DMS53 treated with DMSO at 0.1 percent for 48 hours (cell line): ENCODE measurements around the gene PATL1.

Source experiments
- DNase-seq: peaks from one replicate; lab custom pipeline; 2025; ENCODE audit not compliant: unreplicated experiment; lab: John Stamatoyannopoulos, UW

The PATL1 gene

DNA sequence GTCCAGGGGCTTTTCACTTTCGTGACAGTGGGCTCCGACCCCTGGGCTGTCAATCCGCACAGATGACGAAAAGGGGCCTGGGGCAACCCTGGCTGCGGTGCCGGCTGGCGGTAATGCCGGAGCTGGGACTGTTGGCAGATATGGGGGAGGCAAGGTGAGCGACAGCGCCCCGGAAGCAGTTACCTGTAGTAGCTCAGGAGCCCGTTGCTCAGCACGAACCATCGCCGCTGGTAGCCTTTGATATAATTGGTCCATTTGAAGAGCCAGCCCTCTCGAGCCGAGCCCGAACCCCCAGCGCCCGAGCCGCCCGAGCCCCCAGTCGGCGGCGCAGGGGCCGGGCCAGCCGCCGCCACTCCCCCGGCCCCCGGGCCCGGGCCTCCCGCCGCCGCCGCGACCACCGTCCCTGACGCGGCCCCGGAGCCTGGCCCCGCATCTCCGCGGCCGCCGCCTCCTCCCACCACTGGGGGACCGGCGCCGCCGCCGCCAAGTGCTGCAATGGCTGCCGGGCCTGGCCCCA, 53.7 kb downstream of the PATL1 start:
- DNase-seq: peak; percentile 1

DNA sequence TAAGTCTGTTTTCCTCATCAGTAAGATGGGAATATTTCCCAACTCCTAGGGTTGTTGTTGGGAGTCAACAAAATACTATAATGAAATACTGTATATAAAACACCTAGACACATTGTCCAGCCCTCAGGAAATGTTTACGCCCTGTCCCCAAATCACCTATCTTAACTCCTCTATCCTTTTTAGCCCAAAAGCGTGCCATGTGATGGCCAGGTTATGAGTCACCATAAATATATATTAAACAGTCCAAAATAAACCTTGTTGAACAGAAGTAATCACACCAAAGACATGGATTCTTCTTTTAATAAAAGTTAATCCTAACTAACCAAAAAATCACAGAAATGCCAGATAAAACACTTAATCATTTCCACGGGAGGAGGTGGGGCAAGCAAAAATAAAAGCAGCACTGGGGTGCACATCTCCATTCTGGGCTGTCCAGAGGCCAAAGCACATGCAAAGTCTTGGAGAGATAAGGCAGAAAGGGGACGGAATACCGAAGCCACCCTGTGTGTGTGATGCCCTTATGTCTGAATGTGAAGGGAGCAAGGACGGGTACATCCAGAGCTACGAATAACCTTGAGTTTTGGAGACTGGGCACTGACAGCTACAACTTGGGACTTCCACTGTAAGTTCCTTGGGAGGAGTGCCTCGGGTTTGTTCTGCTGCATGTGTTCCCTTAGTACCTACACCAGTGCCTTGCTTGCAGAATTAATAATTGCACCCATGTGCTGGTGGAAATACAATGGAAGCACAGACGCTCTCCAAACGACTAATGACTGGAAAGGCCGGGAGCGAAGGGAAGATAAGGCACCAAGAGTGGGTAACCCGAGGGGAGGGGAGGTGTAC, 54.3 kb downstream of the PATL1 start:
- no peak for DNase-seq

DNA sequence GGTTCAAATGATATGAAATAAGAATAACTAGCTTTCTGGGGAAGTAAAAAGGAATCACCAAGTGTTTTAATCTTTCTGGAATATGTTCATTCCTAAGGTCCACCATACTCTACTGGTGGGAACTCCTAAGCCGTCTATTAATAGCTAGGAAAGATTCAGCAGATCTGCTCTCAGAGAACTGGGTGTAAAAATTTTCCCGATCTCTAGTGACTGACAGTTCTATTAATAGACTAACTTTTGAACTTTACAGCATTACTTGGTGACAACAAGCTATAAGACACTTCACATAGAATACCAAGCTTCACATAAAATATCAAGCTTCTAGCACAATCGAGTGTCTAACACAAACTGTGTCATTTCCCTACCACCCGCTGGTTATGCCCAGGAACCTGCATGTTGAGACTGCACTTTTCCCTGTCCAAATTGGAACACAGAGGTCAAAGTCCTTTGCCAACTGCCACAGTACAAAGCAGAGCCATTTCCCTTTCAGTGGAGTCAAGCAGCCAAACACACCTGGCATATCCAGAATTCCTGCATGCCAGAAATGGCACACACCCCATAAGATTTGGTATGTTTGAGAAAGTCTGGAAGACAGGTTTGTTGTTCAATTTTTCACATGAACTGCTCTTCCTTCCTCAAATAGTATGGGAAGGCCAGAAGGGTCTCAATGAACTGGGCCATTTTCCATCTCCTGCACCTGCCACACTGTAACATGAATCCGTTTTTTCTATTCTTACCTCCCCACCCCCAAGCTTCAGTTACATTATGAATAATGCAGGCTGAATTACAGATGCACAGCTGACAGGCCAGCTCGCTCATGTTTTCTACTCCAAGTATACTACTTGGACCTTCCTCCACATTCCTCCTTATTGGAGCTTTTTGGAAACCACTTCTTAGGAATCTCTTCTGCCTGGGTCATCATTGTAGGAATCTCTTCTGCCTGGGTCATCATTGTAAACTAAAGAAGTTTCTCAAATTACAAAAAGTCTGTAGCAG, 57.0 kb downstream of the PATL1 start:
- DNase-seq: peak; percentile 71

DNA sequence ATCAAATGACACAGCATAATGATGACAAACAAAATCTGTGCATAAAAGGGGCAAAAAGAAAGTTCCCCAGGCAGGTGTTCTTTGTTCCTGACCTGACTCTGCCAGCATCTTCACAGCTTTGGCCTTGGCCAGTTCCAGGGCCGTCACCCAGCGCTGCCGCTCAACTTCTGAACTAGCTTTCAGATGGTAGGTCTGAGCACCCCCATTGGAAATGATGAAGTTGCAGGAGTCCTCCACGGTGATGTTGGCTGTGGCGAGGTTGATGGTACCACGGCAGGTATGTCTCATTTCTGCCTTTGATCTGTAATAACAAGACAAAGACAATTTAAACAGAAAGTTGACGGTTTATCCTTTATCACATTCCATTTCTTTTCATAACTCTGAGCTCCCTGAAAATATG, 58.5 kb downstream of the PATL1 start:
- DNase-seq: no peak

DNA sequence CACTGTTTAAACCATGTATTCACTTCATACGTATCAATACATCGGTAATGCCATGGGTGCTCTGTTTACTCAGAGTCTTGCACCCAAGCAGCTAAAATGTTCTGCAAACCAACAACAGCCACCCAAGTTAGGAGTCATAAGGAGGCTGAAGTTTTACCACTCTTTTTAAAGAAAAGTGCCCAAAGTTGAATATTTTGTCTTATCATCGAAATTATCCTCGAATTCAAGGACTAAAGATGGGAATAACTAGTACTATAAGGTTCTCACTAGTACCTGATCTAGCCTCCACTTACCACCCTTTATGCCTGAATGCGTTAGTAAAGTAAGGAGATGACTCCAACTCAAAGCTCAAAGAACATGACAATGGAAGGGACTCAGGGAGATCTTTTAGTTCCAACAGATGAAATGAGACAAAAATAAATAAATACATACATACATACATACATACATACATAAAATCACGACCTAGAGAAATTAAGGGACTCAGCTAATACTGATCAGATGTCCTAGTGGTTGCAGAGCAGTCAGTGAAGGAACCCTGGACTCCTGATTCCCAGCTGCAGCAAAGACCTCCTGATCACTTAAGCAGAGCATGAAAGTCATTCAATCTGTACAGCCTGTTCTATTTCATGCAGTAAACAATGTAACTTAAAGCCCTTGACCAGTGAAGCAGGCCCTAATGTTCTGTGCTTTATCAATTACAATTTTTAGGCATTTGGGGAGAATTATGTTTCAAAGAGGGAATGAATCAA, 61.0 kb downstream of the PATL1 start:
- DNase-seq: no peak

DNA sequence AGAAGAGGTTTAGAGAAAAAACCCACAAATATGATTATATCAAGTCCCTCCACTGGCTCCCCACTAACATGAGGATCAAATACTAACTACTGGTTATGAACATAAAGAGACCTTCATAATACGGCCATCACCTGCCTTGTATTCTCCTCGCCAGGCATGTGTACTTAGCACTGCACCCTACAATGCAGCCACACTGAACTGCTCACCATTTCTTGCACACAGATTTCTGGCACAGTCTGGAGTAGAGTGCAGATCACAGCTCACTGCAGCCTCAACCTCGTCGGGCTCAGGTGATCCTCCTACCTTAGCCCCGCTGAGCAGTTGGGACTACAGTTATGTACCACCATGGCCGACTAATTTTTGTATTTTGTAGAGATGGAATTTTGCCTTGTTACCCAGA, 66.4 kb downstream of the PATL1 start:
- DNase-seq: no peak

DNA sequence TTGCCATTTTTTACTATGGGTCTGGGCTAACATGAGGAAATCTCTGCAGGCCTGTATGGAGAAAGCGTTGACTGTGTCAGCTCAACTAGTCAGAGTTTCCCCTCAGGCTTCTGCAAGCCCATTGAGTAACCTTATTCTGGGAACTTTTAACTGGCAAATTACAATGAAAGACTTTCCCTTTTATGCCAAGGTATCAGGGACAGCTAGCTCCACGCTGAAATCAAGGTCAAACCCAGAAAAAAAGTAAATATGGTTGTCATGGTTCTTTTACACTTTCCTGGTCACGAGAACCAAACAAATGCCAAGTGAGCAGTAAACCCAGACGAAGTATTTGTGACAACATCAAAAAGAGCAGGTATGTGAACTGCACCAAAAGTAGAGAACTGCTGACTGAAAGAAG, 67.0 kb downstream of the PATL1 start:
- no peak for DNase-seq

DNA sequence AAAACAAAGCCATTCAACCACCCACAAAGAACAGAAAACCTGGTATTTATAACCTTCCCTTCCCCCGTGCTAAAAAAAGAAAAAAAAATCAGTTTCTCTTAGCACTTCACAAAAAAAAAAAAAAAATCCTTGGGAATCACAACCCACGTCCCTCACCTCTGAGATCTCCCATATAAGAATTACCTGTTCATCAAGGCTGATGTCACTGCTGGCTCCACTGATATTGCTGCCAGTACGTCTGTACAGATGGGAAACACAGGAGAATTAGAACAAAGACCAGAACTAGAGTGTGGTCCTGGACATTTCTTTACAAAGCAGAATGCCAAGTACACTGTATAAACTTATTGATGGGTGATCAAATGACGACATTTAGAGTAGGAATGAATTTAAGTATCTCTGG, 68.2 kb downstream of the PATL1 start:
- no peak for DNase-seq

DNA sequence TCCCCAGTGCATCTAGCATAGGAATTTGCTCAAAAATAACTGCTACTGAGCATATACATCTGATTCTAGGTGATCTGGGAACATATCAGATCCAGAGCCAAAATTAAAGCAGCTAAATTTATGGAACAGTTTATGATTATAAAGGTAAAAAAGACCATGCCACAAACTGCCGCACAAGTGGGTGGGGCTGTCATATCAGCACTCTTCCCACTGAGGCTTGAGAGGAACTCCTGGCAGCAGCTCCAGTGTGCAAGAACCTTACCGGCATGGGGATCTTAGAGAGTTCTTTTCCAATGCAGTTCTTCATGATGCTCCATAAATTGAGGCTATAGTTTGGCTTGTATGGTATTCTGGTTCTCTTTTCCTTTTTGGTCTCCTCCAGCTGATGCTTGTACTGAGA, 68.6 kb downstream of the PATL1 start:
- DNase-seq: no peak

DNA sequence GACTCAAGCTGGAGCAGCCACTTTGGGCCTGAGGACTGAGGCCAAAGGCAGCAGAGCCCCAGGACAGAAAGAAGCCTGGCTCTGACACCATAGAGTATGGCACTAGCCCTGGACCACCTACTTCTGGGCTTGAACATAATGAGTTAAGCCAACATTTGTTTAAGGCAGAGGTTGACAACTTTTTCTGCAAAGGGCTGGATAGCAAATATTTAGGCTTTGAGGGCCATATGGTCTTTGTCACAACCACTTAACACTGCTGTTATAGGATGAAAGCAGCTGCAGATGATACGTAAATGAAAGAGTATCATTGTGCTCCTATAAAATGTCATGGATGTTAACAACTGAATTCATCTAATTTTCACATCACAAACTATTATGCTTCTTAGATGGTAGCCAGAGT, 69.9 kb downstream of the PATL1 start:
- DNase-seq: no peak
